Activated CD4-positive, alpha-beta T cell treated with anti-CD3 and anti-CD28 coated beads, Interleukin-2, amount 50 U/mL, for 24 hours (primary cell): ENCODE measurements around the gene SH3PXD2B.
"Not testable (repeated sequence)": the region's sequence is repeated elsewhere in the genome, so short reads cannot be mapped to it uniquely, and the experiment has no call there.

Experiments used
- DNase-seq, 2 donors: peaks; one replicate each; pipeline ENCODE4 v3.0.0-alpha.2; 2020; ENCODE audit warnings: low read depth in 1 of 2, low spot score in 1 of 2

SH3PXD2B gene

GRCh38 chr5:172403817-172404216 lies 50.5 kb downstream of the SH3PXD2B start:
- no peak for DNase-seq

DNA sequence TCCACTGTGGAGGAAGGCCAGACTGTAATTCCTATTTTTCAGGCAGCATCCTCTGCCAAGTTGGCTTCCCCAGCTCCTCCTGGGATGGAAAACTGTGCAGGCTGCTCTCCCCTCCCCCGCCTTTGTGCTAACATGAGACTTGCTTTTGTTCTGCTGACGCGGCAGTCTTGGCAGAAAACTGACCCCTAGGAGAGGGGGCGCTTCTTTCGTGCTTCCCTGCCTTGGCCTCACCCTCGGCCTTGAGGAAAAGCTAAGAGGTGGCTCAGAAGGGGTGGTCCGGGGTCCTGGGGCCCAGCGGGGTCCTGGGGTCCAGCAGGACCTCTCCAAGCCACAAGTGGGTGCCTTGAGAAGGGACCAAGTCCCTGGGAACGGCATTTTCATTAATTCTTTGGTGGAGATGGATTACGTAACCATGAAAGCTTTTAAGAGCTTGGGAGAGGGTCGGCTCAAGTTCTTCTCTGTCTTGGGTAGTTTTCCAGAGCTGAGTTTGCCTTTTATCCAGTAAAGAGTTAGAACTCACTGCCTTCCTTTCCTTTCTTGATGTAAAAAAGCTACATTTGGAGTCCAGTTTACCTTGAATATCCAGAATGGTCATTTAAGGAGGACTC lies 51.0 kb downstream of the SH3PXD2B start:
- no peak for DNase-seq

GRCh38 chr5:172402531-172403188 lies 51.7 kb downstream of the SH3PXD2B start:
- no peak for DNase-seq

GRCh38 chr5:172402031-172402430 lies 52.3 kb downstream of the SH3PXD2B start:
- DNase-seq: not testable (repeated sequence)

GRCh38 chr5:172399826-172400225 lies 54.5 kb downstream of the SH3PXD2B start:
- no peak for DNase-seq

DNA sequence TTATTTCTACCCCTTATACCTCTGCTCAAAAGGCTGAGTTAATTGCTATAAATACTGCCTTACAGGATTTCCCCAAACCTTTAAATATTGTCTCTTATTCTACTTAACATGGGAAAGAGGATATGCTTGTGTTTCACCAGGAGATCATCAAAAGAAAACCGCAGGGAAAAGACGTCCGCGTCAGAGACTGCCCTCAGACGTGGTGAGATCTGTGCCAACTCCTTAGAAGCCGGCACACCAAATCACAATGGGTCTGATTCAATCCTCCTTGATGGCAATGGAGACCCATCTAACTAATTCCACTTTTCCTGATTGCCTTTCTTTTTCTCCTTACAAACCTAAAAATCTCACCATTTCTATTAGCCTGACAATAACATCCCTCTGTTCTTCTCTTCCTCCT lies 55.0 kb downstream of the SH3PXD2B start:
- DNase-seq: no peak

DNA sequence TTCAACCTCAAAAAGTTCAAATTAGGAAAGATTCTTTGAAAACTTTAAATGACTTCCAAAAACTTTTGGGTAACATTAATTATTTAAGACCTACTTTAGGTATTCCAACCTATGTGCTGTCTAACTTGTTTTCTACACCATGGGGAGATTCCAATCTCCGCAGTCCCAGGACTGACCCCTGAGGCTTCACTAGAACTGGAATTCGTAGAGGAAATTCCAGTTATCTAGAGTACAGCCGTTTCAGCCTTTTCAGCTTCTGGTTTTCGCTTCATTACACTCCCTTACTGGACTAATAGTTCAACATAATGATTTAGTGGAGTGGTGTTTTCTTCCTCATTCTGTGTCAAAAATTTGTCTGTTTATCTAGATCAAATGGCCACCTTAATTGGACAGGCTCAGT lies 55.7 kb downstream of the SH3PXD2B start:
- not testable (repeated sequence) for DNase-seq

- DNase-seq: not testable (repeated sequence)
Observed at GRCh38 chr5:172396994-172397393, 57.3 kb downstream of the SH3PXD2B start.

DNA sequence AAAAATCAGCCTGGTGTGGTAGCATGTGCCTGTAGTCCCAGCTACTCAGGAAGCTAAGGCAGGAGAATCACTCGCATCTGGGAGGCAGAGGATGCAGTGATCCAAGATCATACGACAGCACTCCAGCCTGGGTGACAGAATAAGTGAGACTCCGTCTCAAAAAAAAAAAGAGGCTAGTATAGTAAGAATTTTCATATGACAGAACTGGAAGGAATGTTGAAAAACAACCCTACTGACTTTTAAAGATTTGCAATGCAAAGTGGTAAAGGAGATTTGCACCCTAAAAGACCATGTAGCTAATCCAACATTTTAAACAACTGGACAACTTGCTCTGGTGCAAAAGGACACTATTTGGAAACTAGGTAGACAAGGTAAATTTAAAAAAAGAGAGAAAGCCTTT lies 58.1 kb downstream of the SH3PXD2B start:
- DNase-seq: no peak

DNA sequence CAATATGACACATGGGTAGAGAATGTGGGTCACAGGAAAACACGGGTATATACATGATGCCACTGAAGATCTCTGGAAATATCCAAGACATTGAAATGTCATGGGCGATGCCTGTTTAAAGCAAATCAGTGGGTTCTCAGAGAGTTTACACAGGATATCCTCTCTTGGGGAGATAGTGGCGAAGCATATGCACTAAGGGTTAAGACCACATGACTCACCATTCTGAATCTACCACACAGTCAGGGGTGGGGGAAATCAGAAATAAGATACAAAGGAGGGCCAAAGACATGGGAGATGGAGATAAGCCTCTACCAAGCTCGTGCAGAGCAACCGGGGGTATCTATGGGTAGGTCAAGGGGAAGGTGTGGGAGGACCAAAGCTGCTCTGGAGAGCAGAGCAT lies 58.8 kb downstream of the SH3PXD2B start:
- DNase-seq: no peak

- no peak for DNase-seq
Observed at GRCh38 chr5:172389578-172390112, 64.7 kb downstream of the SH3PXD2B start.

GRCh38 chr5:172388246-172388733 lies 66.0 kb downstream of the SH3PXD2B start:
- DNase-seq: no peak

DNA sequence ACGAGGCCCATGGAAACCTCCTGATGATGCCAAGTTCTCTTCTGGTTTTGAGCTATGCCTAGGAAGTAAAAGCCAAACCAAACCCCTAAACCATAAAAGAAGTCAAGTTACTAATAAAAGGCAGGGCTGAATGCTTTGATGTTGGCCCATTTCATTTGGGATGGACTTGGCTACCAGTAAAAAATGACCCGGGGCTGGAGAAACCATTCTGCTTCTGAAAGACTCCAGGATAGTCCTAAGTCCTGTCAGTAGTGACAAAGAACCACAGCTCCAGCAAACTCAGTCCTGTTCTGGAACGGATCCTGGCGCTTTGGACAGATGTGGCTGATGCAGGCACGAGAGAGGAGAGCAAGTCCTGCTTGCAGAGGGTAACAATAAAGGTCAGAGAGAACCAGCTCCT lies 68.6 kb downstream of the SH3PXD2B start:
- no peak for DNase-seq

GRCh38 chr5:172385010-172385563 lies 69.2 kb downstream of the SH3PXD2B start:
- no peak for DNase-seq

DNA sequence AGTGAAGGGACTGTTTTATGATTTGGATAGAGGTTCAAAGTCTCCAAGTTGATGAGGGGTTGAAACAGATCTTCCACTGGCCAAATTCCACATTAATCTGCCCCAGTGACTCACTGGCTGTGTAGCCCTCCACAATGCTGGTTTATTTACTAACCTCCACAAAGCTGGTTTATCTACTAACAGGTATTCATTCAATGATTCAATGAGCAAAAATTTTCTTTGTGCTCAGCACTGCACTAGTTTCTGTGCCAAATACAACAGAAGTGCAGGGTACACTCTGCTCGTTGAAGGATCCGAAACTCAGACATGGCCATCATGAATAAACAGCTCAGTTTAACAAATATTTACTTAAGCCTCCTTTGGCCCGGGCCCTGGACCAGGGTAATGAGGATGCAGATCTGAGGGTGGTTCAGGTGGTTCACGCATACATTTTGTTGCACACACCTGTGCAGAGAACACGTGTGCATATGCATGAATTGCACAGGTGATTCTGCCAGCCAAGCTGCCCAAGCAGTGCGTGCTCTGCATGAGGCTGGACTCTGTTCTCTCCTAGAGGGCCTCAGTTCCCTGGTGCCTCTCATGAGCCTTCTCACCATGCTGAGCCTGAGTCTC lies 71.0 kb downstream of the SH3PXD2B start:
- DNase-seq: no peak

GRCh38 chr5:172380987-172381643 lies 73.2 kb downstream of the SH3PXD2B start:
- DNase-seq: no peak

- no peak for DNase-seq
Observed at GRCh38 chr5:172380301-172380986, 73.9 kb downstream of the SH3PXD2B start.

DNA sequence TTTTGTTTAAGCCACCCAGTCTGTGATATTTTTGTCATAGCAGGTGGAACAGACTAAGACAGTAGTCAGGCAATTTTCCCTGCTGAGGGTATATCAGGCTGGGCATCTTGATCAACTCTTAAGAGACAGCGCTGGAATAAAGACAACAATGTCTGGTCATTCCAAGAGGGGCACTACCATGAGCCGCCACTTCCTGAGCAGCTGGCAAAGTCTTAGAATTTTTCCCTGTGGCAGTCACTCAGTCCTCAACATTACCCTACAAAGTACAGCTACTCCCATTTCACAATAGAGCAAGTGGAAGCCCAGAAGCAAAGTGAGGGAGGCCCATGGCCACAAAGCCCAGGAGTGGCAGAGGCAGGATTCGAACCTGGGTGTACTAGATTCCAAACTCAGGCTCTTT lies 74.8 kb downstream of the SH3PXD2B start:
- DNase-seq: no peak

DNA sequence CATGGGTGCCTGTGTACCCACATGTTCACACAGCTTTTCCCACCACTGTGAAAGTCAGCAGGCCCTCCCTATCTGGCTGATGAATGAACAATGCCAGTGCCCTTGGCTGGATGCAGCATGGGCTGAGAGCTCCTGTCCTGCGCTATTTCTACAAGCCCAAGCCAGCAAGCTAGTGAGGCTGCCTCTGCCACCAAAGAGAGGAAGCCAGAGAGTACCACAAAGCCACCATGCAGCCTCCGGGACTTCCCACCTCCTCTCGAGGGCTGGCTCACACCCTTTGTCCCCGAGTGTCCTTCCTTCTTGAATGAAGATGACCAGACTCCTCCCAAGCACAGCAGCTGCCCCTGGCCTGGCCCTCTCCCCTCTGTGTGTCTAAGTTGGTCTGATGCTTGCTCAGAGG lies 76.5 kb downstream of the SH3PXD2B start:
- DNase-seq: no peak

DNA sequence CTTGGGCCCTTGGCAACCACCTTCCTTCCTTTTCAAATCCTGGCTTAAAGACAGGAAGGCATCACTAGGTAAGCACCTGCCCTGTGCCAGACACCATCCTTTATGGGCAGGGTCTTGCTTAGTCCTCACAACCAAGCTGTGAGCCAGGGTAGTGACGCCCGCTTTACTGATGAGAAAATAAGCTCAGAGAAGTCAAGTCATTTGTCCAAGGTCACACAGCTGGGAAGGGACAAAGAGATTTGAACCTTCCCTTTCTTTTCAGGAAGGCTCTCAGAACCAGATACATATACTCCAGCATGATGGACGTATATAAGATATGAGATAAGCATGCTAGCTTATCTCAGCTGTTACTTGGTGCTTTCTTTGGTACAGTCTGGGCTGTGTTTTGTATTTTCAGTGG lies 76.9 kb downstream of the SH3PXD2B start:
- no peak for DNase-seq

DNA sequence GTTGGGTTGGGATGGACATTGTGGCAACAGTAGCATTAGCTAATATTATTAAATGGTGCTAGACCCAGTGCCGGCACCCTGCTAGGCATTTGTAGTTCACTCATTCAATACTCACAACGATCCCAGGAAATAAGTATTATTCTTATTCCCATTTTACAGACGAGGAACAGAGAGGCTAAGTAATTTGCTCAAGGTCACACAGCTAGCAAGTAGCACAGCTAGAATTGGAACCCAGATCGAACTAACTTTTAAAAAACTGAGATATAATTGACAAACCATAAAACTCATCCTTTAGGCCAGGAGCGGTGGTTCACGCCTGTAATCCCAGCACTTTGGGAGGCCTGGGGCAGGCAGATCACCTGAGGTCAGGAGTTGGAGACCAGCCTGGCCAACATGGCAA lies 79.5 kb downstream of the SH3PXD2B start:
- no peak for DNase-seq
